Activated CD8-positive, alpha-beta T cell treated with anti-CD3 and anti-CD28 coated beads for 36 hours (primary cell): ENCODE measurements around the gene ARSA. TPM values are rescaled to one million over a fixed set of nuclear protein-coding genes. Genes with fewer than 3 reads are reported as not detected.

Source experiments
- ATAC-seq: fragments of 200-7000 bp; cut with Tn5 transposase; one replicate; pipeline ENCODE4 v1.10.0; 2021; ENCODE audit warnings: mild to moderate bottlenecking, moderate library complexity
- CTCF ChIA-PET: fragments of 350-600 bp; sonication (Branson Sonifier 250); formaldehyde crosslinking; loops from one replicate; lab custom pipeline; 2021; ENCODE audit warnings: antibody characterized with exemption; lab: Charles Lee
- POLR2A ChIA-PET: fragments of 350-600 bp; sonication (Branson Sonifier 250); formaldehyde crosslinking; loops from one replicate; lab custom pipeline; 2021; ENCODE audit warnings: antibody characterized with exemption; lab: Charles Lee
- DNase-seq: peaks from one replicate; pipeline ENCODE4 v3.0.0-alpha.2; 2020
- H3K27ac Mint-ChIP-seq: one replicate; pipeline ENCODE4 v1.8.0; 2021; ENCODE audit warnings: mild to moderate bottlenecking, mixed read lengths
- H3K27me3 Mint-ChIP-seq: one replicate; pipeline ENCODE4 v1.8.0; 2021; ENCODE audit warnings: mixed read lengths
- H3K36me3 Mint-ChIP-seq: one replicate; pipeline ENCODE4 v1.8.0; 2021; ENCODE audit warnings: low read depth, mixed read lengths
- H3K4me1 Mint-ChIP-seq: one replicate; pipeline ENCODE4 v1.8.0; 2021; ENCODE audit warnings: low read depth, mixed read lengths
- H3K4me3 Mint-ChIP-seq: one replicate; pipeline ENCODE4 v1.8.0; 2021; ENCODE audit warnings: mild to moderate bottlenecking, moderate library complexity, mixed read lengths
- H3K9me3 Mint-ChIP-seq: one replicate; pipeline ENCODE4 v1.8.0; 2021; ENCODE audit warnings: mixed read lengths
- CTCF ChIP-seq: fragments of 200-600 bp; IDR thresholded peaks from one replicate; pipeline ENCODE4 v1.8.0; 2022; ENCODE audit warnings: antibody characterized with exemption, mild to moderate bottlenecking
- intact Hi-C: fragments of 100-400 bp; cut with micrococcal nuclease; formaldehyde crosslinking; loops from one replicate; pipeline ENCODE4 v1.10.0; 2022
- total RNA-seq, 2 experiments: library from RNA; stranded (reverse); gene quantifications; one replicate each; pipeline ENCODE4 v1.2.3, GENCODE V29; 2021

ARSA gene
- total RNA-seq, result 10 to 100 TPM; 11.6 to 11.8 TPM

GRCh38 chr22:50627642-50628542, at the start of gene ARSA:
TSS of gene ARSA (minus strand) at chr22:50628152. CDS start at chr22:50627779, 373 bp downstream.
- H3K9me3 Mint-ChIP-seq, result no peaks in the 10 kb centered on the region
- peak within 1 kb of the TSS; percentile 59 for H3K27ac Mint-ChIP-seq
- CTCF ChIA-PET, result interaction anchor here (0.9 to 1.0 kb wide), 2 partner anchors 24 to 102 kb away, joined by 3 to 4 read pairs; partner anchors contain the start of gene SCO2
- DNase-seq (peak; percentile 80), ATAC-seq (peak; percentile 90)
- peak within 1 kb of the TSS; percentile 86 for H3K4me3 Mint-ChIP-seq
- POLR2A ChIA-PET, result interaction anchor here (0.7 to 1.6 kb wide), 7 partner anchors 45 to 102 kb away, joined by 3 to 5 read pairs (median 3); partner anchors contain the start of genes CHKB and SCO2
- peak; percentile 29 for TF ChIP-seq CTCF
- H3K27me3 Mint-ChIP-seq, result no peaks in the 10 kb centered on the region
- H3K36me3 Mint-ChIP-seq, result peaks cover 2% of the 10 kb centered on the region
- intact Hi-C loops, result no loop called here
- H3K4me1 Mint-ChIP-seq, result peaks cover 23% of the 10 kb centered on the region

- no peak overlapping the region for H3K4me3 Mint-ChIP-seq
- ATAC-seq, result no peak
Measured at GRCh38 chr22:50676661-50677492, 48.9 kb upstream of the ARSA start.

DNA sequence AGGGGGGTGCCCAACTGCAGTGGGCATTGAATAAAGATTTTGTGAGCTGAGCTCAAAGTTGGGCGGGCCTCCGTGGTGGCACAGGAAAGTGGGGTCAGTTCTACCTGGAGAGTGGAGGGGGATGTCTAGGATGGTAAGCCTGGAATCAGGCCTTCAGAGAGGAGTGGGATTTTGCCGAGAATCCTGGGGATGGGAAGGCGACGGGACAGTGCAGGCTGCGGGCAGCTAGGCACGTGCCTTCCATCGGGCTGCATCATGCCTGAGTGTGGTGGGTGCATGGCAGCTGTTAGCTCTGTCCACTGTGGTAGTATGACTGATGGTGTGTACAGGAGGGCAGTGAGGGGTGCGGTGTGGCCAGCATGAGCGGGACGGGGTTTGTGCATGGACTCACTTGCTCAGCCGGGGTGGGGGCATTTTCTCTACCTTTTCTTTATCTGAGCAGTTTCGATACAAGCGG, 48.3 kb upstream of the ARSA start:
- DNase-seq (no peak), ATAC-seq (no peak)
- POLR2A ChIA-PET, result interaction anchor here (1.5 kb wide), 1 partner anchor 10 kb away, joined by 3 read pairs; no protein-coding TSS in a partner anchor
- CTCF ChIA-PET, result no interaction called here
- Mint-ChIP-seq H3K27me3 (peaks cover 26% of the 10 kb centered on the region), H3K9me3 (no peaks in the 10 kb centered on the region), H3K4me3 (no peak overlapping the region), H3K27ac (no peak overlapping the region), H3K36me3 (no peaks in the 10 kb centered on the region), H3K4me1 (peaks cover 9% of the 10 kb centered on the region)
- intact Hi-C loops, result no loop called here
- no peak for TF ChIP-seq CTCF

More at GRCh38 chr22:50676661-50677492, 48.9 kb upstream of the ARSA start:
- no peak for TF ChIP-seq CTCF
- DNase-seq, result no peak
- POLR2A ChIA-PET, result interaction anchor here (1.5 kb wide), 1 partner anchor 11 kb away, joined by 3 read pairs; no protein-coding TSS in a partner anchor
- CTCF ChIA-PET, result no interaction called here
- Mint-ChIP-seq H3K9me3 (no peaks in the 10 kb centered on the region), H3K27me3 (peaks cover 21% of the 10 kb centered on the region), H3K36me3 (no peaks in the 10 kb centered on the region), H3K27ac (no peak overlapping the region), H3K4me1 (peaks cover 7% of the 10 kb centered on the region)
- intact Hi-C loops, result no loop called here

GRCh38 chr22:50675553-50676179, 47.7 kb upstream of the ARSA start:
- DNase-seq, result no peak
- CTCF ChIA-PET, result no interaction called here
- POLR2A ChIA-PET, result interaction anchor here (1.5 kb wide), 1 partner anchor 10 kb away, joined by 3 read pairs; no protein-coding TSS in a partner anchor
- Mint-ChIP-seq H3K9me3 (no peaks in the 10 kb centered on the region), H3K4me1 (peaks cover 9% of the 10 kb centered on the region), H3K36me3 (no peaks in the 10 kb centered on the region), H3K27me3 (peaks cover 28% of the 10 kb centered on the region), H3K4me3 (peak overlapping the region; percentile 33), H3K27ac (no peak overlapping the region)
- TF ChIP-seq CTCF, result no peak
- intact Hi-C loops, result no loop called here
- ATAC-seq, result peak; percentile 6
